ENCODE data around the gene DCLK1. TPM values are rescaled to one million over a fixed set of nuclear protein-coding genes. Genes with fewer than 3 reads are reported as not detected.

DCLK1 gene
- total RNA-seq, 1 experiment from 2014 or later, result not detected

- H3K27ac ChIP-seq (ENCODE audit: low read length), result no peak overlapping the region
- no TSS peak for BruUV-seq (replicated peaks)
- ChIA-PET CTCF (no interaction called here), POLR2A (no interaction called here)
- no peak overlapping the region for H3K4me3 ChIP-seq (ENCODE audit: low read depth in 2 of 2, low read length in 2 of 2)
- H3K27me3 ChIP-seq (ENCODE audit: control insufficient read depth, insufficient read depth, low read length), result no peaks in the 10 kb centered on the region
- no peaks in the 10 kb centered on the region for H3K4me1 ChIP-seq (ENCODE audit: control insufficient read depth, insufficient read depth, low read length)
- no peak for DNase-seq (ENCODE audit: low read depth, low spot score)
- no peaks in the 10 kb centered on the region for H3K9me3 ChIP-seq (ENCODE audit: control insufficient read depth, insufficient read depth, low read depth, low read length)
- H3K36me3 ChIP-seq (ENCODE audit: control insufficient read depth, insufficient read depth, low read length), result no peaks in the 10 kb centered on the region
- TF ChIP-seq POLR2AphosphoS5 (IDR thresholded peaks at IDR 0.05; ENCODE audit: low read depth, low read length) (no peak), SIN3A (IDR thresholded peaks at IDR 0.05; ENCODE audit: borderline replicate concordance, insufficient read depth, low read depth, low read length) (no peak), REST (IDR thresholded peaks at IDR 0.05; ENCODE audit: insufficient read depth in 1 of 2, low read depth in 2 of 2, low read length in 1 of 2) (no peak), CTCF (IDR thresholded peaks at IDR 0.05) (no peak), TCF7L2 (IDR thresholded peaks at IDR 0.05; ENCODE audit: low read depth, low read length) (no peak)
- in situ Hi-C loops (cut with HindIII; ENCODE audit: low pct_unique_long_range_greater_than_20kb, low sequenced_read_pairs) (no loop called here), intact Hi-C loops (cut with micrococcal nuclease; ENCODE audit: unreplicated experiment) (no loop called here)
- ATAC-seq, result no peak
Observed at GRCh38 chr13:36088001-36088400, 43.2 kb downstream of the DCLK1 start.

GRCh38 chr13:36086117-36086516, 45.1 kb downstream of the DCLK1 start:
- TF ChIP-seq TCF7L2 (IDR thresholded peaks at IDR 0.05; ENCODE audit: low read depth, low read length) (no peak), POLR2AphosphoS5 (IDR thresholded peaks at IDR 0.05; ENCODE audit: low read depth, low read length) (no peak), REST (IDR thresholded peaks at IDR 0.05; ENCODE audit: insufficient read depth in 1 of 2, low read depth in 2 of 2, low read length in 1 of 2) (no peak), SIN3A (IDR thresholded peaks at IDR 0.05; ENCODE audit: borderline replicate concordance, insufficient read depth, low read depth, low read length) (no peak), CTCF (IDR thresholded peaks at IDR 0.05) (no peak)
- POLR2A ChIA-PET, result no interaction called here
- no peaks in the 10 kb centered on the region for H3K4me1 ChIP-seq (ENCODE audit: control insufficient read depth, insufficient read depth, low read length)
- no peak overlapping the region for H3K4me3 ChIP-seq (ENCODE audit: low read depth in 2 of 2, low read length in 2 of 2)
- in situ Hi-C loops (cut with HindIII; ENCODE audit: low pct_unique_long_range_greater_than_20kb, low sequenced_read_pairs) (no loop called here), intact Hi-C loops (cut with micrococcal nuclease; ENCODE audit: unreplicated experiment) (no loop called here)
- ATAC-seq, result no peak
- no peak overlapping the region for H3K27ac ChIP-seq (ENCODE audit: low read length)
- no peaks in the 10 kb centered on the region for H3K27me3 ChIP-seq (ENCODE audit: control insufficient read depth, insufficient read depth, low read length)
- no peaks in the 10 kb centered on the region for H3K9me3 ChIP-seq (ENCODE audit: control insufficient read depth, insufficient read depth, low read depth, low read length)
- DNase-seq (ENCODE audit: low read depth, low spot score), result no peak
- BruUV-seq (replicated peaks), result no TSS peak
- CTCF ChIA-PET, result no interaction called here
- H3K36me3 ChIP-seq (ENCODE audit: control insufficient read depth, insufficient read depth, low read length), result no peaks in the 10 kb centered on the region
